Trophoblast cell (in vitro differentiated cells and primary cell): ENCODE data around the gene RIPOR2. TPM values are rescaled to one million over a fixed set of nuclear protein-coding genes. Genes with fewer than 3 reads are reported as not detected.
A peak's percentile ranks its signal among the peaks of the same experiment; 100 is the strongest.

Experiments
- DNase-seq, 2 donors: peaks; one replicate each; pipeline ENCODE4 v3.0.0-alpha.2; 2016
- H2AFZ ChIP-seq: 2 replicates; pipeline ENCODE4 v1.6.1; 2013; ENCODE audit warnings: low read length, moderate library complexity, mild to moderate bottlenecking; ENCODE audit not compliant: insufficient read depth, poor library complexity
- H2AK5ac ChIP-seq: 2 replicates; pipeline ENCODE4 v1.6.1; 2013; ENCODE audit warnings: mild to moderate bottlenecking, low read length
- H2BK120ac ChIP-seq: 2 replicates; pipeline ENCODE4 v1.6.1; 2013; ENCODE audit warnings: low read length, mild to moderate bottlenecking, moderate library complexity; ENCODE audit not compliant: insufficient read depth, poor library complexity
- H2BK12ac ChIP-seq: 2 replicates; pipeline ENCODE4 v1.6.1; 2013; ENCODE audit warnings: mild to moderate bottlenecking, low read length, moderate library complexity
- H2BK5ac ChIP-seq: 2 replicates; pipeline ENCODE4 v1.6.1; 2013; ENCODE audit warnings: low read length, low read depth, moderate library complexity, mild to moderate bottlenecking; ENCODE audit not compliant: poor library complexity
- H3K14ac ChIP-seq: 2 replicates; pipeline ENCODE4 v1.6.1; 2013; ENCODE audit warnings: mild to moderate bottlenecking, low read length
- H3K18ac ChIP-seq: 2 replicates; pipeline ENCODE4 v1.6.1; 2013; ENCODE audit warnings: mild to moderate bottlenecking, low read length
- H3K23ac ChIP-seq: 2 replicates; pipeline ENCODE4 v1.6.1; 2013; ENCODE audit warnings: low read length
- H3K27ac ChIP-seq: 2 replicates; pipeline ENCODE4 v1.5.1; 2013; ENCODE audit warnings: low read depth, mild to moderate bottlenecking, inconsistent platforms, low read length, moderate library complexity
- H3K27me3 ChIP-seq: 2 replicates; pipeline ENCODE4 v1.6.1; 2013; ENCODE audit warnings: inconsistent platforms, mild to moderate bottlenecking, low read length, moderate library complexity; ENCODE audit not compliant: insufficient read depth
- H3K36me3 ChIP-seq, 2 experiments: 1 replicate in 1 of 2; 2 replicates in 1 of 2; pipeline ENCODE4 v1.6.1; 2013; ENCODE audit warnings: low read length in 2 of 2, mild to moderate bottlenecking in 2 of 2, moderate library complexity in 1 of 2; ENCODE audit not compliant: insufficient read depth in 2 of 2, control insufficient read depth in 1 of 2
- H3K4ac ChIP-seq: 2 replicates; pipeline ENCODE4 v1.6.1; 2013; ENCODE audit warnings: low read depth, mild to moderate bottlenecking, low read length, moderate library complexity
- H3K4me1 ChIP-seq, 2 experiments: 1 replicate in 1 of 2; 2 replicates in 1 of 2; pipeline ENCODE4 v1.6.1; 2013; ENCODE audit warnings: low read length in 2 of 2, mild to moderate bottlenecking in 2 of 2, moderate library complexity in 1 of 2; ENCODE audit not compliant: insufficient read depth in 2 of 2, control insufficient read depth in 1 of 2
- H3K4me2 ChIP-seq: 2 replicates; pipeline ENCODE4 v1.6.1; 2013; ENCODE audit warnings: inconsistent platforms, mild to moderate bottlenecking, low read length, moderate library complexity
- H3K4me3 ChIP-seq: 2 replicates; pipeline ENCODE4 v1.5.1; 2013; ENCODE audit warnings: mild to moderate bottlenecking, low read depth, low read length, inconsistent platforms
- H3K79me1 ChIP-seq: one replicate; pipeline ENCODE4 v1.6.1; 2013; ENCODE audit warnings: low read length
- H3K79me2 ChIP-seq: 2 replicates; pipeline ENCODE4 v1.6.1; 2013; ENCODE audit warnings: low read length, mild to moderate bottlenecking; ENCODE audit not compliant: control insufficient read depth, insufficient read depth, poor library complexity
- H3K9ac ChIP-seq: 2 replicates; pipeline ENCODE4 v1.6.1; 2013; ENCODE audit warnings: mild to moderate bottlenecking, low read length
- H3K9me3 ChIP-seq: 2 replicates; pipeline ENCODE4 v1.6.1; 2013; ENCODE audit warnings: low read depth, mild to moderate bottlenecking, control low read depth, inconsistent platforms, low read length; ENCODE audit not compliant: insufficient read depth
- H4K12ac ChIP-seq: 2 replicates; pipeline ENCODE4 v1.6.1; 2013; ENCODE audit warnings: low read depth, mild to moderate bottlenecking, low read length, moderate library complexity
- H4K8ac ChIP-seq: 2 replicates; pipeline ENCODE4 v1.6.1; 2013; ENCODE audit warnings: low read depth, mild to moderate bottlenecking, low read length, moderate library complexity
- H4K91ac ChIP-seq: one replicate; pipeline ENCODE4 v1.6.1; 2013; ENCODE audit warnings: low read depth, mild to moderate bottlenecking, low read length, moderate library complexity
- WGBS: extraction: QIAGEN DNeasy Blood & Tissue Kit; methylation state at CpG from one replicate; pipeline ENCODE4 v1.1.7; 2013; ENCODE audit warnings: missing lambda C conversion rate; ENCODE audit not compliant: insufficient read length, insufficient coverage; ENCODE audit errors: extremely low coverage; 5-methylcytosine and 5-hydroxymethylcytosine counted together
- polyA plus RNA-seq: library from polyadenylated mRNA; stranded (reverse); fragments of 200-250 nt; gene quantifications from 2 replicates; pipeline ENCODE4 v1.2.3, GENCODE V29; 2013

Gene RIPOR2
- 114 and 123 TPM in 2 replicates for polyA plus RNA-seq

DNA sequence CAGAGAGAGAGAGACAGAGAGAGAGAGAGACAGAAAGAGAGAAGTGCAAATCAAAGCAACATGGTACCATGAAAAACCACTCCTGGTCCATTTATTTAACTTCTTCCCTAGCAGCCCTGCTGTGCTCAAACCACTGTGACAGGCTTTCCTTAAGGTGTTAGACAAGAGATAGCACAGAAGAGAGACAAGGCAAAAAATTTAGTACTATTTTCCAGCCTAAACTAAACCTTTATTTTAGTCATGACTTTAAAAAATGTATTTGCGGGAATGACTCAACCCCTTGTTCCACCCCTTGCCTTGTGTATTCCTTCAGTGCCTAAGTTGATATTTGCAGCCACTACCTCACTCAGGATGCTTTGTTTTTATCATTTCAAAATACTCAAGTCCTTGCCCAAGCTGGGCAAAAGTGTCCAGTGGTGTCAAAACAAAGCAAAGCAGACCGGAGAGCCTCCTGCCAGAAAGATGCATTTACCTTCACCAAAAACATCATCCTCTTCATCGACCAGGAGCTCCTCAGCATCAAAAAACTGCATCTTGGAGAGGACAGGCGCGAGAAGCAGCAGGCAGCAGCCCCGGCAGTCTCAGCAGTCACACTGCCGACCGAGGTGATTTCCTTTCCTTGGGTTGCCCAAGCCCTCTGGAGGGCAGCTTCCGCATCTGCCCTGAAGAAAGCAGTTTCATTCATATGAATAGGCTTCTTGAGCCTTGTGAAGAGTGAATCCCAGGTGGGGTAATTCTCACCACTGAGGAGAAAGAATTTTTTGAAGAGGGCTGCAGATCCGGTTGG lies at the start of gene RIPOR2:
RIPOR2 (minus strand) TSS at position 595 of the 787 bp plus-strand sequence; CDS start at position 533, 62 bp downstream.
- Histone ChIP-seq H2BK12ac (no peak within 1 kb of the TSS), H2AK5ac (no peak within 1 kb of the TSS), H3K79me2 (no peaks in the 10 kb centered on the region), H2BK120ac (no peak within 1 kb of the TSS), H4K12ac (no peak within 1 kb of the TSS), H3K4ac (no peak within 1 kb of the TSS), H4K91ac (no peak within 1 kb of the TSS), H2AFZ (peak within 1 kb of the TSS; percentile 32), H3K36me3 (no peaks in the 10 kb centered on the region), H3K27me3 (no peaks in the 10 kb centered on the region), H3K18ac (no peak within 1 kb of the TSS), H3K9me3 (no peaks in the 10 kb centered on the region), H3K14ac (no peak within 1 kb of the TSS), H3K79me1 (peaks cover 12% of the 10 kb centered on the region), H2BK5ac (no peak within 1 kb of the TSS), H3K9ac (no peak within 1 kb of the TSS), H3K27ac (no peak within 1 kb of the TSS), H3K4me3 (no peak within 1 kb of the TSS), H3K23ac (no peak within 1 kb of the TSS), H3K4me2 (no peak within 1 kb of the TSS), H4K8ac (no peak within 1 kb of the TSS), H3K4me1 (peaks cover 6 to 14% of the 10 kb centered on the region in 2 experiments)
- peak; percentile 18 to 35 for DNase-seq
- no CpG with 5 or more reads among the region's 10 CpGs for WGBS

DNA sequence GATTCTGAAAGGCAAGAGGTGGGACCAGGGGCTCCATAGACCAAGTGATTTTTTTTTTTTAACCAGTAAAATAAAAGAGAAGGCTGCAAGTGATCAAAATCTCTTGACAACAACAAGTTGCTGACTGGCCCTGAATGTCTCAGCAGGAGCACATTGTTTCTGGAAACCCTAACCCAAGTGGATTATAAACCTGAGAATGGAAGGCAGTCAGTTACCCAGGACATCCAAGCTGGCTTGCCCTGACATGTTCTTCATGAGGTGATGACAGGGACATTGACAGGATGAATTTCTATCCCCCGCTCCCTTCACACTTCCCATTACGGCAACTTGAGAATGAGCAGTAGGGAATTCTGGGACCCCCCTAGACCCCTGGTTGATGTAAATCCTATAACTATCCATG lies 49.6 kb upstream of the RIPOR2 start:
- peaks cover 11% of the 10 kb centered on the region for H3K79me1 ChIP-seq
- H2BK12ac ChIP-seq = no peak overlapping the region
- H3K18ac ChIP-seq = no peak overlapping the region
- H3K9ac ChIP-seq = no peak overlapping the region
- no peak overlapping the region for H2AK5ac ChIP-seq
- no peak overlapping the region for H3K23ac ChIP-seq
- no peak for DNase-seq
- no peak overlapping the region for H3K27ac ChIP-seq
- H3K14ac ChIP-seq = no peak overlapping the region
- peaks cover 6 to 8% of the 10 kb centered on the region in 2 experiments for H3K4me1 ChIP-seq
- H3K4ac ChIP-seq = no peak overlapping the region
- no peak overlapping the region for H4K12ac ChIP-seq
- H3K79me2 ChIP-seq = no peaks in the 10 kb centered on the region
- peaks cover 3% of the 10 kb centered on the region for H3K9me3 ChIP-seq
- H2AFZ ChIP-seq = no peak overlapping the region
- H2BK5ac ChIP-seq = no peak overlapping the region
- H3K27me3 ChIP-seq = no peaks in the 10 kb centered on the region
- H3K4me3 ChIP-seq = no peak overlapping the region
- no peak overlapping the region for H4K8ac ChIP-seq
- no peak overlapping the region for H3K4me2 ChIP-seq
- peak overlapping the region; percentile 32 for H4K91ac ChIP-seq
- no peak overlapping the region for H2BK120ac ChIP-seq
- no CpG with 5 or more reads among the region's 2 CpGs for WGBS
- no peaks in the 10 kb centered on the region for H3K36me3 ChIP-seq

GRCh38 chr6:24982231-24982630 lies 46.5 kb upstream of the RIPOR2 start:
- H2AK5ac ChIP-seq = no peak overlapping the region
- H3K36me3 ChIP-seq = no peaks in the 10 kb centered on the region
- no peak overlapping the region for H3K9ac ChIP-seq
- no peaks in the 10 kb centered on the region for H3K27me3 ChIP-seq
- no peak overlapping the region for H4K8ac ChIP-seq
- H2BK5ac ChIP-seq = no peak overlapping the region
- H3K4me1 ChIP-seq = peaks cover 6 to 8% of the 10 kb centered on the region in 2 experiments
- peaks cover 3% of the 10 kb centered on the region for H3K9me3 ChIP-seq
- no peak overlapping the region for H3K23ac ChIP-seq
- H3K4ac ChIP-seq = no peak overlapping the region
- H3K27ac ChIP-seq = no peak overlapping the region
- peaks cover 11% of the 10 kb centered on the region for H3K79me1 ChIP-seq
- no peak overlapping the region for H4K12ac ChIP-seq
- H2AFZ ChIP-seq = no peak overlapping the region
- no peak overlapping the region for H3K14ac ChIP-seq
- H4K91ac ChIP-seq = no peak overlapping the region
- H2BK120ac ChIP-seq = no peak overlapping the region
- H3K4me3 ChIP-seq = no peak overlapping the region
- H3K79me2 ChIP-seq = no peaks in the 10 kb centered on the region
- no peak overlapping the region for H3K4me2 ChIP-seq
- no peak for DNase-seq
- no peak overlapping the region for H3K18ac ChIP-seq
- no peak overlapping the region for H2BK12ac ChIP-seq

DNA sequence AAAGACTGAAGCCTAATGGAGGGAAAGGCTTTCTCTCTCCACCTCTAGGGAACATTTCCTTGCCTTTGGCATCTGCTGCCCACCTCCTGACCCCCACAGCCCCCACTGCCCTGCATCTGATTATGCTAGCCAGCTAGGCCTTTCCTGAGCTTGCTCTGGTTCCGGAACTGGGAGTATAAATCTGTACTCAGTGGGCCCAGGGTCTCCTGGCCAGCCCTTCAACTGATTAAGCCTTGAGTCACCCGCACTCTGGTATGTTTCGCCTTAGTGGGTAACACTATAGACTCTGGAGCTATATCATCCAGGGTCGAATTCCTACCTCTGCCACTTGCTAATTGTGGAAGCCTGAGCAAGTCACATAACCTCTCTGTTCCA lies 45.6 kb upstream of the RIPOR2 start:
- no peak overlapping the region for H3K14ac ChIP-seq
- no peaks in the 10 kb centered on the region for H3K79me2 ChIP-seq
- H2BK5ac ChIP-seq = no peak overlapping the region
- no peak overlapping the region for H2AK5ac ChIP-seq
- H2AFZ ChIP-seq = peak overlapping the region; percentile 30
- H3K4me1 ChIP-seq = peaks cover 6 to 8% of the 10 kb centered on the region in 2 experiments
- H3K79me1 ChIP-seq = peaks cover 11% of the 10 kb centered on the region
- DNase-seq = no peak
- H3K4ac ChIP-seq = peak overlapping the region; percentile 50
- peak overlapping the region; percentile 20 for H3K27ac ChIP-seq
- no peak overlapping the region for H3K9ac ChIP-seq
- H2BK120ac ChIP-seq = no peak overlapping the region
- WGBS = no CpG with 5 or more reads among the region's 4 CpGs
- no peak overlapping the region for H3K23ac ChIP-seq
- H3K18ac ChIP-seq = no peak overlapping the region
- H3K9me3 ChIP-seq = no peaks in the 10 kb centered on the region
- H4K91ac ChIP-seq = no peak overlapping the region
- no peak overlapping the region for H3K4me3 ChIP-seq
- no peak overlapping the region for H4K12ac ChIP-seq
- peak overlapping the region; percentile 71 for H4K8ac ChIP-seq
- no peaks in the 10 kb centered on the region for H3K27me3 ChIP-seq
- H3K4me2 ChIP-seq = peak overlapping the region; percentile 29
- H3K36me3 ChIP-seq = no peaks in the 10 kb centered on the region
- no peak overlapping the region for H2BK12ac ChIP-seq
